Loucy (cell line): ENCODE measurements around the gene SLC2A5.

Experiments used
- H2AFZ ChIP-seq: fragments of 200-600 bp; sonication (generic); 2 replicates; pipeline ENCODE4 v1.6.0; 2016; ENCODE audit warnings: antibody characterized with exemption, mild to moderate bottlenecking, low read length, moderate library complexity
- H3F3A ChIP-seq: fragments of 200-600 bp; 2 replicates; pipeline ENCODE4 v1.6.0; 2016; ENCODE audit warnings: antibody characterized with exemption, low read depth, mild to moderate bottlenecking
- H3K27me3 ChIP-seq: fragments of 200-600 bp; sonication (generic); 2 replicates; pipeline ENCODE4 v1.6.1; 2014; ENCODE audit warnings: low read length, mild to moderate bottlenecking; ENCODE audit not compliant: insufficient read depth, poor library complexity, severe bottlenecking
- H3K36me3 ChIP-seq: fragments of 200-600 bp; sonication (generic); 2 replicates; pipeline ENCODE4 v1.6.1; 2016; ENCODE audit warnings: low read length; ENCODE audit not compliant: insufficient read depth
- H3K4me1 ChIP-seq: fragments of 200-600 bp; sonication (generic); 2 replicates; pipeline ENCODE4 v1.5.1; 2014; ENCODE audit warnings: low read length, mild to moderate bottlenecking; ENCODE audit not compliant: insufficient read depth, poor library complexity, severe bottlenecking
- H3K4me2 ChIP-seq: fragments of 200-600 bp; sonication (generic); 2 replicates; pipeline ENCODE4 v1.6.0; 2014; ENCODE audit warnings: antibody characterized with exemption, low read length, low read depth, mild to moderate bottlenecking; ENCODE audit not compliant: poor library complexity, severe bottlenecking
- H3K4me3 ChIP-seq: fragments of 200-600 bp; sonication (generic); 2 replicates; pipeline ENCODE4 v1.5.1; 2014; ENCODE audit warnings: low read length, mild to moderate bottlenecking, mixed read lengths; ENCODE audit not compliant: poor library complexity, severe bottlenecking
- H3K79me2 ChIP-seq: fragments of 200-600 bp; sonication (generic); 2 replicates; pipeline ENCODE4 v1.6.1; 2014; ENCODE audit warnings: low read length; ENCODE audit not compliant: insufficient read depth
- H3K9ac ChIP-seq: fragments of 200-600 bp; sonication (generic); 2 replicates; pipeline ENCODE4 v1.6.0; 2014; ENCODE audit warnings: mild to moderate bottlenecking, low read depth, low read length, moderate library complexity; ENCODE audit not compliant: poor library complexity, severe bottlenecking
- H3K9me2 ChIP-seq: fragments of 200-600 bp; sonication (generic); replicated peaks from 2 replicates; pipeline ENCODE4 v1.6.1; 2016; ENCODE audit warnings: low read depth, low read length, mixed read lengths
- H3K9me3 ChIP-seq: fragments of 200-600 bp; sonication (generic); 2 replicates; pipeline ENCODE4 v1.6.1; 2014; ENCODE audit warnings: mild to moderate bottlenecking, antibody characterized with exemption, low read length, low read depth; ENCODE audit not compliant: insufficient read depth
- H4K20me1 ChIP-seq: fragments of 200-600 bp; sonication (generic); 2 replicates; pipeline ENCODE4 v1.6.0; 2014; ENCODE audit warnings: antibody characterized with exemption, low read length, mild to moderate bottlenecking; ENCODE audit not compliant: insufficient read depth, poor library complexity, severe bottlenecking
- EZH2phosphoT487 ChIP-seq: fragments of 200-600 bp; IDR thresholded peaks from 2 replicates; pipeline ENCODE4 v1.6.1; 2018; ENCODE audit warnings: antibody characterized with exemption, mild to moderate bottlenecking, moderate library complexity, borderline replicate concordance
- TF ChIP-seq, protein P1 (sequence below): fragments of 200-600 bp; sonication (generic); conservative IDR thresholded peaks from 2 replicates; pipeline ENCODE4 v1.5.1; 2014; ENCODE audit warnings: mild to moderate bottlenecking, antibody characterized with exemption, low read length

The SLC2A5 gene

DNA sequence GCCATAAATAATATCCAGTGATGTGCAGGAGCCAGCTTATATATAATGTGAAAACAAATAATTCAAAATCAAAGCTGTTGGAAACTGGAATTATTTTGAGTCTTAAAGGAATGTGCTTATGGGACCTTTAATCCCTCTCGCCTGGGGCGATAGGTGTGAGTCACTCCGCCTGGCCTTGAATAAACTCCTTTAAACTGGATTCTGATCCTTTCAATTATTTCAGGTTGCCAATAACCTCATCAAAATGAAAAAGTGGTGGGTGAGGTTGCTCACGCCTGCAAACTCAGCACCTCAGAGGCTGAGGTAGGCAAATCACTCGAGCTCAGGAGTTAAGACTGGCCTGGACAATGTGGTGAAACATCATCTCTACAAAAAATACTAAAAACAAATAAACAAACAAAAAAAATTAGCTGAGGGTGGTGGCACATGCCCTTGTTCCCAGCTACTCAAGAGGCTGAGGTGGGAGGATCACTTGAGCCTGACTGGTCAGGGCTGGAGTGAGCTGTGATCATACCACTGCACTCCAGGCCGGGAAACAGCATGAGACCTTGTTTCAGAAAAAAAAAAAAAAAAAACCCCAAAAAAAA, 11.4 kb upstream of the SLC2A5 start:
- Histone ChIP-seq H2AFZ (no peak overlapping the region), H4K20me1 (no peaks in the 10 kb centered on the region), H3K27me3 (no peaks in the 10 kb centered on the region), H3F3A (no peaks in the 10 kb centered on the region), H3K79me2 (no peaks in the 10 kb centered on the region), H3K4me1 (peaks cover 10% of the 10 kb centered on the region), H3K9me2 (no peaks in the 10 kb centered on the region), H3K4me3 (no peak overlapping the region), H3K4me2 (no peak overlapping the region), H3K9me3 (no peaks in the 10 kb centered on the region), H3K36me3 (no peaks in the 10 kb centered on the region), H3K9ac (no peak overlapping the region)
- no peak for TF ChIP-seq EZH2phosphoT487
- TF ChIP-seq, protein P1, sequence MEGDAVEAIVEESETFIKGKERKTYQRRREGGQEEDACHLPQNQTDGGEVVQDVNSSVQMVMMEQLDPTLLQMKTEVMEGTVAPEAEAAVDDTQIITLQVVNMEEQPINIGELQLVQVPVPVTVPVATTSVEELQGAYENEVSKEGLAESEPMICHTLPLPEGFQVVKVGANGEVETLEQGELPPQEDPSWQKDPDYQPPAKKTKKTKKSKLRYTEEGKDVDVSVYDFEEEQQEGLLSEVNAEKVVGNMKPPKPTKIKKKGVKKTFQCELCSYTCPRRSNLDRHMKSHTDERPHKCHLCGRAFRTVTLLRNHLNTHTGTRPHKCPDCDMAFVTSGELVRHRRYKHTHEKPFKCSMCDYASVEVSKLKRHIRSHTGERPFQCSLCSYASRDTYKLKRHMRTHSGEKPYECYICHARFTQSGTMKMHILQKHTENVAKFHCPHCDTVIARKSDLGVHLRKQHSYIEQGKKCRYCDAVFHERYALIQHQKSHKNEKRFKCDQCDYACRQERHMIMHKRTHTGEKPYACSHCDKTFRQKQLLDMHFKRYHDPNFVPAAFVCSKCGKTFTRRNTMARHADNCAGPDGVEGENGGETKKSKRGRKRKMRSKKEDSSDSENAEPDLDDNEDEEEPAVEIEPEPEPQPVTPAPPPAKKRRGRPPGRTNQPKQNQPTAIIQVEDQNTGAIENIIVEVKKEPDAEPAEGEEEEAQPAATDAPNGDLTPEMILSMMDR = no peak

DNA sequence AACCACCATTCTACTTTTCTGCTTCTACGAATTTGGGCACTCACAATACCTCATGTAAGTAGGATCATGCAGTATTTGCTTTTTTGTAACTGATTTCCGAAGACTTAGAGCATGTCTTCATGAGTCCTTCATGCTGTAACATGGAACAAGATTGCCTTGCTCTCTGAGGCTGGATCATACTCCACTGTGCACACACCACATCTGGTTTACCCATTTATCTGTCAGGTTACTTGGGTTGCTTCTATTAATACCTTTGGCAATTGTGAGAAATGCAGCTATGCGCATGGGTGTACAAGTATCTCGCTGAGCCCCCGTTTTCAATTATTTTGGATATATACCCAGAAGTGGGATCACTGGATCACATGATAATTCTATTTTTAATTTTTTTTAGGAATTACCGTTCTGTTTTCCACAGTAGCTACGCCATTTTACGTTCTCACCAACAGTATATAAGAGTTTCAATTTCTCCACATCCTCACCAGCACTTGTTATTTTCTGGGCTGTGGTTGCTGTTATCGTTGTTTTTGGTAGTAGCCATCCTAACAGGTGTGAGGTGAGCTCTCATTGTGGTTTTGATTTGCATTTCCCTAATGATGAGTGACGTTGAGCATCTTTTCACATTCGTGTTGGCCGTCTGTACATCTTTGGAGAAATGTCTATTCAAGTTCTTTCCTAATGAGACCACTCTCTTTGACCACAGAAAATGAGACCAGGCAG, 10.7 kb upstream of the SLC2A5 start:
- Histone ChIP-seq H3K36me3 (no peaks in the 10 kb centered on the region), H2AFZ (no peak overlapping the region), H3K9me3 (no peaks in the 10 kb centered on the region), H3K9ac (no peak overlapping the region), H3K9me2 (no peaks in the 10 kb centered on the region), H3K4me1 (peaks cover 12% of the 10 kb centered on the region), H3K27me3 (no peaks in the 10 kb centered on the region), H3K4me3 (no peak overlapping the region), H3K79me2 (no peaks in the 10 kb centered on the region), H3K4me2 (no peak overlapping the region), H3F3A (no peaks in the 10 kb centered on the region), H4K20me1 (no peaks in the 10 kb centered on the region)
- TF ChIP-seq, protein P1 = no peak
- no peak for TF ChIP-seq EZH2phosphoT487

DNA sequence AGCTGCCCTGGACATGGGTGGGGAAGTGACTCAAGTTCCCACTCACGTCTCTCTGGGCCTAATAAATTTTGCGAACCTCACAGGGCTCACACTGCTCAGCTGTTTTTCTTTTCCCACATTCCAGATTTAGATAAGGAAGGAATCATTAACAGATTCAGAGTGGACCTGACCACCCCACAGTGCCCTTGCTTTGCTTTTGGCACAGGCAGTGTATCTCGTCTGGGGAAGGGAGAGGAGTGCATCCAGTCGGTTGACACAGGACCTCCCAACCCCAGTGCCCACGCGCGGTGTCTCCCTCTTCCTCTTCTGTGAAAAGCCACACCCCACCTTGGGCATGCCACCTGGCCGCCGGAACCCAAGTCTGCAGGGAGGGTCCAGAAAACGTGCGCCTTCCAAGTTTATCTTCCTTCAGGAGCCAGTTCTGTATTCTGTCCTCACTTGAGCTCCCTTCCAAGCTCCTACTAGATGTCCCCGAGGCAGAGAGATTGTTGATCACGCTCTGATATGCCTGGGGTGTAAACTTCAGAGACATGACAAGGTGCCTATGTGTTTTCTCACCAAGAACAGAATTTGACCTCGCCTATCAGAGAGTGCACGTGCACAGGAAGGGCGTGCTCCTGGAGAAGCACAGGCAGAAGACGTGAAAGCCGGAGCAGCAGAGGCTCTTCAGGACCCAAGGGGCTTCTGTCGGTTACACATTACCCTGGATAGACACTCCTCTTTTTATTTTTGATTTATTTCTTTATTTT, 9.5 kb upstream of the SLC2A5 start:
- Histone ChIP-seq H3K4me3 (no peak overlapping the region), H3K9me2 (no peaks in the 10 kb centered on the region), H3K27me3 (no peaks in the 10 kb centered on the region), H3K4me1 (peaks cover 17% of the 10 kb centered on the region), H3K4me2 (no peak overlapping the region), H3F3A (no peaks in the 10 kb centered on the region), H3K9ac (no peak overlapping the region), H3K79me2 (no peaks in the 10 kb centered on the region), H4K20me1 (no peaks in the 10 kb centered on the region), H3K9me3 (no peaks in the 10 kb centered on the region), H2AFZ (no peak overlapping the region), H3K36me3 (no peaks in the 10 kb centered on the region)
- TF ChIP-seq, protein P1 = no peak
- TF ChIP-seq EZH2phosphoT487 = no peak
